GM21737 (cell line): ENCODE measurements around the gene VGLL3.

ENCODE experiments used
- ATAC-seq: cut with Tn5 transposase; IDR thresholded peaks from one replicate; pipeline ENCODE4 v1.9.1; 2021; ENCODE audit warnings: mild to moderate bottlenecking, moderate library complexity; ENCODE audit not compliant: unreplicated experiment

Gene VGLL3

DNA sequence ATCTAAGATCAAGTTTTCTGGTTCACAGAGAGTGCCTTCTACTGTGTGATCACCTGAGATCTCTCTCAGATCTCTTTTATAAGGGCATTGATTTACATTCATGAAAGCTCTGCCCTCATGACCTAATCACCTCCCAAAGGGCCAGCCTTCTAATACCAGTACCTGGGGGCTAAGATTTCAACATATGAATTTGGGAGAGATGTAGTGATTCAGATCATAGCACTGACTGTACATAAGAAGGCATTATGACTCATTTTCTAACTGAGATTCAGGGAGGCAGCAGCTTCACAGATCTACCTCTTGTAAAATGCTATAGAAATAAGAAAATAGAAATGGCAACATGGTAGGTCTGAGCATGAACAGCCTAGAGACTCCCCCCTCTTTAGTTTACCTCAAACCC lies 39.6 kb downstream of the VGLL3 start:
- ATAC-seq = no peak

DNA sequence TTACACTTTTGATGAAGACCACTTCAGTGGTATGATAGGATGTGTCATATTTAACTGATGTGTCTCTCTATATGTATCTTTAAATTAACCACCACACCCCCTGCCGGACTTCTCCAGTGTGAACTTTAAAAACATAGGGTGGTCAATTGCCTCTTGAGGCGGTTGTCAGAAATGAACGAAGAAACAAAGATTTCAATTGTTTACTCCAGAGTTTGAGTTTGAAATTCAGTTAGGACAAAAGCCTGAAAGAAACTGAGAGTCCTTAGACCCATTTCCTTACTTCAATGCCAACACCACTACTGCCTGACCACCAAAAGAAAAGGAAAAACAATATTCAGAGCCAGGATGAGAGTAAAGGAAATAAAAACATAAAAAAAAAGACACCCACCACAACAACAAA lies 40.2 kb downstream of the VGLL3 start:
- no peak for ATAC-seq

DNA sequence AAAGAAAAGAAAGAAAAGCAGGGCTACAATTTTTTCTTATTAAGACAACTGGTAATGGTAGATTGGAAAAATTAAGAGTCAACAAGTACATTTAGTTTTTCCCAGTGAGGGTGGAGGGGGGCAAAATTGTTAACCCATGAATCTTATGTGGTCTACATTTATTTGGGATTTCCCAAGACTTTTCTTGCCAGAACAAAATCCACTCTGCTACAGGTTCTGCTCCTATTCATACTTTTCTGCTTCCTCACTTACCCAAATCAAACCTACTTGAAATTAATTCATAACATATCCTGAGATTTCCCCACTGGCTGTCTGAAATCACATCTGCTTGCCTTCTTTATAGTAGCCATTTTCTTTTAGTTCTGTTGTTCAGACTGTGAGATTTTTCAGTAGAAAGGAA lies 41.1 kb downstream of the VGLL3 start:
- no peak for ATAC-seq

DNA sequence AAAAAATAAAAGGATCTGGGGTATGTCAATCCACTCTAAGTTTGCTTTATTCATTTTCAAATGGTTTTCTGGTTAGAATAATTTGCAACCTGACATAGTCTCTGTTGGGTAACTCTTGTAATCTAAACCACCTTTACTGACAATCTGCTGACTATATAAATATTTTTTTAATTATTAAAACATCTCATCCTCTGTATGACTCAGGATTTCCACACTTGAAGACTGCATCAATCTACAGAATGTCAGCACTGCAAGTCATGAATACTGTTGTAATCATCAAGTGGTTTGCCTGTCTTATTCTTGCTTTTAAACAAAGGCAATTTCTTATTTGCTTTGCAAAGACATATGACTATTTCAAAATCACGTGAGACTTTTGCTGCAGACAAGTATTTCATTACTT lies 42.1 kb downstream of the VGLL3 start:
- no peak for ATAC-seq

DNA sequence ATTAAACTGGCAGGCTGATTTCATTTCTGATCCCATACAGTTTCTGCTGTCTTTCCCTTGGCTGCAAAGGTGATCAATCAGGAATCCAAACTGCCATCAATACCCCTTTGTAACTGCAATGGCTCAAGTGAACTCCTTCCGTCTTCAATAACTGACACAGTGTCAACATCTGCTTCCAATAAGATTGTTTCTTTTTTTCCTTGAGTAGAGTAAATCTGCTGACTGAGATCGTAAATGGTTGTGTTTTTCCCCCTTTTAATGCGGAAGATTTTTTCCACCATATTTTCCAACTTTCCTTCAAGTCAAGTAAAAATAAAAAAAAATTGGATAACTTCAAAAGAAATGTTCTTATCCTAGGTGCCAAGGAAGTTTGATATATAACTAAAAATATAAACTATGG lies 48.7 kb downstream of the VGLL3 start:
- no peak for ATAC-seq

DNA sequence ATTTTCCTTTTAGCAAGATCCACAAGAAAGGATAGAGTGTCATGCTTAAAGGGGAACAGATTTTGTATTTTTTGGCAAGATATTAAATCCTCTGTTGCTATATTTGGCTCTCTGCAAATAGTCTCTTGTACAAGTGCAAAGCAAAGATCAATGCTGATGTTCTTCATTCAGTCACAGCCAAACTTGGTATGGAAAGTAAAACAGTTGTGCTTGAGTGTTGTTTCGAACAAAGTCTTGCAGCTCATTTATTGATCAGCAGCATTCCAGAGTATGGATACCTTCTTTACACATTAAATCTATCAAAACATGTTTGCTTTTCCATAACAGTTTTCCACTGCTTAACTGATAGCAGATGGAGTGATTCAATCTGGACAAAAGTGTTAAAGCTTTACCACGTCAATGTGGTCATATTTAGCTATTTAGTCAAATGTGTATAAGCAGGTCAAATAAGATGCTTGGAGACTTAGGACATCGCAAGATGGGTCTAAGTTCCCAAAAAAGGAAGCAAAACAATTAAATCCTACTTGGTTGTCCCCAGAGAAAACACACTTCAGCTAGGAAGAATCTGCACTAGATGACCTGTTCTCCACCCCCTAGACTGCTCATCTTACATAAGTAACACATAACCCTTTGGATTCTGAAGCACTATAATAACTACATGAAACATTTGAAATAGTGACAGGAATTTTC lies 52.4 kb downstream of the VGLL3 start:
- no peak for ATAC-seq

DNA sequence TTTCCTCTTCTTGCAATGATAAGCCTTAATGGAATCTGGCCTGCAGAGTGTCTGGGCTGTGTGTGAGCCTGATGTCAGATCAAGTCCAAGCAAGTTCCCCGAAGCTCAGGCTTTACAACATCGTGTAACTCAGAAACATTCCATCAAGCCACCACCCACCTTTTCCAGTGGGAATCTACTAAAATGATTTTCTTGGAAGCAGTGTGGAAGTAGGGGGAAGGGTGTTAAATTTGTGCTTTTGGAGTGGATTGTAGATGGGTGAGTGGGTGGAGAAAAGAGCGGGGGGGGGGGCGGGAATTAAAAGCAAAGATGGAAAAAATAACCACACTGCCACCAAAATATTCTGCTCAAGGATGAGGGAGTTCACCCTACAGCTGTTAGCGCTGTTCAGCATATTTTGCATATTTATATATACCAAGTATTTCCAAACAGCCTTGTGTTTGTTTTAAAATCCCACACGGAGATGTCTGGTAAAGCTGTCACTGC lies 53.6 kb downstream of the VGLL3 start:
- no peak for ATAC-seq

DNA sequence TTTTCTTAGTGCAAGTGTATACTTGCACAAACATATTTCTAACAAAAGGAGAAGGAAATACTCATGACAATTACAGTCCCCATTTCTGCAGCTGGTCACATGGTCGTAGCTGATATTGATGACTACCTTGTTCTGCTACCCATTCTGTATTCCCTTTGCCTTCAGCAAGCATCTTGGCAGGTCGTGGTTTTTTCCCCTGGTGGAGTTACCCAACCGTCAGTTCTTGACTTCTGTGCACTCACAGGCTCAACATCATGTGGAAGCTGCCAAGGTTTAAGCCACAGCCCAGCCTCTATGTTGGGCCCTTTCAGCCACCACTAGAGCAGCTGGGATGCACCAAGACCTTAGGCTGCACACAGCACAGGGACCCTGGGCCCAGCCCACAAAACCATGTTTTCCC lies 56.1 kb downstream of the VGLL3 start:
- ATAC-seq = no peak

DNA sequence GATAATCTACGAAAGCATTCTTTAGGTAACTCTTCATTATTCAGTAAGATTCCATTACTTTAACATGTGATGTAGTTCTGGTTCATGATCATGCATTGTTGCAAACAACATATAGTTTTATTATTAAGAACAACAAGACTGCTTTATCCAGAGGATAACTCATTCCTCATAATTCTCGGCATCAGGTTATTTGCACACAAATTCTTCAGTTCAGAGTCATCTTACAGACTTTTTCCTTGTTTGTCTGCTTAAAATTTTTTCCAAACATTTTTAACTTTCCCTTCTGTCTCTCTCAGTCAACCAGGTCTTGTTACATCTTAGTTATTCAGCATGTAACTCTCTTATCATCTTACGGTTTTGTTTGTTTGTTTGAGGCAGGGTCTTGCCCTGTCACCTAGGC lies 60.1 kb downstream of the VGLL3 start:
- ATAC-seq = no peak

DNA sequence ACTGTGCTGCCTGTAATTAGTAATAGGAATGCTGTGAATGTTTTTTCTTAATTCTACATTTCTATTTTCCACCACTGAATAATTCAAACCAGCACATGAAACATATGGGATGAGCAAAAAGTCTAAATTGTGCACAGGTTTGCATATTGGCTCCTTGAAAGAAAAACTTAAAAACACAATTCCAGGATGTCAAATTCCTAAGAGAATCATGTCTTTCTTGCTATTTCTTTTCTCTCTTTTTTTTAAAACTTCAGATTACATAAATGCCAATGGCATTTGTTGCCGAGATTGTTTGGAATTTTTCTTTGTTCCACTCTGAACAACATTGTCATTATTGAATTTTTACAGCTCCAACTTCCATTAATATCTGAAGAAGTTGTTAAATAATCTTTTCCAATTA lies 60.8 kb downstream of the VGLL3 start:
- no peak for ATAC-seq

DNA sequence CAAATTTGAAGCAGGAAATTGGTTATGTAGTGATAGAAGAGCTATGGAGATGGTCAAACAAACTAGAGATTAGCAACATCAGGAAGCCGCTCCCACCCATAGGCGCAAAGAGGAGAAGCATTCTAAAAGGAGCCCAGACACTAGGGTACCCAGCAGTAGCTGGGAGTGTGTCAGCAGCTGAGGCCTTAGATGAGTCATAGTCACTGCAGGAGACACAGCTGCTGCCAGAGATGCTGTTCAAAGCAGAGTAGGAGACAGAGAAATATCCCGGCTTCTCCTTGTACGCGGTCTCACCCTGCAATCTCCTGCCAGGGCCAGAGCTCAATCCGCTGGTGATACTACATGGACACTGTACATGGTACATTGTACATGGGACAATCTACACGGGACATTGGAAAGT lies 61.9 kb downstream of the VGLL3 start:
- ATAC-seq = no peak

DNA sequence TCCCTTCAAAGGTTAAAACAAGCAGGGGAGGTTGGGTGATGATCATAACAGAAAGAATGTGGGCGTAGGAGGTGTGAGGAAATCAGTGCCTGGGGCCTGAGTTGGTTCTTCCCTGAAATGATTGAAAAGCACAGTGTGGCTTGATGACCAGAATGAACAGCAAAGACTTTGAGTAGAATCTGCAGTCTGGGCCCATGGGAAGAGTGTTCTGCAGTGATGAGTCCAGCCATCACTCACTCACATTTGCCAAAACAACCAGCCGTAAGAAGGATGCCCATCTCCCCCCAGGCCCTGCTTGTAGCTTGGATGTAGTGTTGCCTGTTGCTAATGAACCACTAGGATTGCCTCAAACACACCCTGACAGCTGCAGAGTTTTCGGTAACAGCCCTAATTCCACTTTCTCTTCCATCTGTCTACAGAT lies 67.9 kb downstream of the VGLL3 start:
- ATAC-seq = no peak

DNA sequence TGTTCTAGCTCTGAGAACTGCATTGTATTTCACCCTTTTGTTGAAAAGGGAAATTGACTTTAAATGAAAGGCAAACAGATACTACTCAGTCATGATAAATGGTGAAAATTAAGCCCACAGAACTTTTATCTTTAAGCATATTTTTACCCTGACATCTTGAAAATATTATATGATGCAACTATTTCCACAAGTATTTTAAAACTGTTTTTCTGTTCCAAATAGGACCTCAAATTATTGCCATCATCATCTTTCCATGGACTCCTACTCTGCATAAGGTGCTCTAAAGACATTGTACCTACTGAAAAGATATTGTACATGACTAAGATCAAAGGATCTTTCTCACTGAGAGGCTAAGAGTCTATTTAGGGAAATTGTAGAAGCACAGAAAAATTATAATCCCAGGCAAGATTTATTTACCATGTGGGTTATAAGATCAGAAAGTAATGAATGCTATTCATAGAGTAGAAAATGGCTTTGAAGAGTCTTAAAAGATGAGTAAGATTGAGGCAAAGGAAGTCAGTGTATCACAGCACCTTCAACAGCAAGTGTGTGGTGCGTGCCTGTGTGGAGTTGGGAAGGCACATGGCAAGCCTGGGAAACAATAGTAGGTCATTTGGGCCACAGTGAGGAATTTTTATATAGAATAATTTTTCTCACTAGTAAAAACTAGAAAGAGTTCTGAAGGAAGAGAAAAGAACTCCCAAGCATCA lies 68.8 kb downstream of the VGLL3 start:
- no peak for ATAC-seq

DNA sequence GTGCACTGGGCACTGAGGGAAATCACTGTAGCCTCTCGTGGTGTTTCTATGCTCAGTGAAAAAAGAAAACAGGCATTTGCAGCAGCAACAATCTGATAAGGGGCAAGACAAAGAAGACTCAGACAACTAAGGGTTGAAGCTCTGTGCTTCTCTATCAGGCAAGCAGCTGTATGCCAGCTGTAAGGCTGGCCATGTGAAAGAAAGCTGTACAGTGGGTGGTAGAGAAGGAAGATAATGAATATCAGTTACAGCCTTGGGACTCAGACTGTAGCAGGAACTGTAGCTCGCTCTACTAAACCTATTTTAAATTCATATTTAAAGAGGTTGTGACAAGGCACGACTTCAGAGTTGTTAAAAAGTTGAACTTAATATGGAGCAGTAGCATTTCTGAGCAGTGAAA lies 76.3 kb downstream of the VGLL3 start:
- no peak for ATAC-seq

DNA sequence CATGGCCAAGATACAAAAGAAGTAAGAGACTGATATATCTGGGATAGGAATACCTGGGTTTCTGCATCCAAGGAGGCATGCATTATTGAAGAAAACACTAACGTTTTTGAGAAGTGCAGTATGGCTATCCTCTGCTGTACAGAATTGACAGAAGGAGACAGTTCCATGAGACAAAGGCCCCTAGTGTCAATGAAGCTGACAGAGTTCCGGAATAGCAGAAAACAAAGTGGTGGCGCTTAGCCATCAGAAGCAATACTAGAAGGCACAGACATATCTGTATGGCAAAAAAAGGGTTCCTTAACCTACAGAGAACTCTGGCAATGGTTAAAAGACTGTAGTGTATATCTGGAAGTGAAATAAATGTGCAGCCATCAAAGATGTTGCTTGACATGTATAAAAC lies 77.8 kb downstream of the VGLL3 start:
- ATAC-seq = no peak

DNA sequence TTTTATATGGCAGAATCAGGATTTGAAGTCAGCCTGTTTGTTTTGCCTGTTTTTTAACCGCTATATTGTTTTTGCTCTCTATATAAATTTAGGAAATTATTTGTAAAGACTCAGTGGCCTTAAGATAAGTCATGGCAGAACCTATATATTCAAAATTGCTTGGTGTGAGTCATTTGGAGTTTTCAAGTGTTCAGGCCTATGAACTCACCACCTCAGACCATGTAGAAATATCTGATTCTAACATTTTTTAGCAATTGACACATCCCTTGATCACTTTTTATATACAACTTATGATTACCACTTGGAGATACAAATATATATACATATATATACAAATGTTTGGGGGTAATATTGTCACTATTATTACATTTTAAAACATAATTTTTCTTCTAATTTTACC lies 95.7 kb downstream of the VGLL3 start:
- no peak for ATAC-seq

DNA sequence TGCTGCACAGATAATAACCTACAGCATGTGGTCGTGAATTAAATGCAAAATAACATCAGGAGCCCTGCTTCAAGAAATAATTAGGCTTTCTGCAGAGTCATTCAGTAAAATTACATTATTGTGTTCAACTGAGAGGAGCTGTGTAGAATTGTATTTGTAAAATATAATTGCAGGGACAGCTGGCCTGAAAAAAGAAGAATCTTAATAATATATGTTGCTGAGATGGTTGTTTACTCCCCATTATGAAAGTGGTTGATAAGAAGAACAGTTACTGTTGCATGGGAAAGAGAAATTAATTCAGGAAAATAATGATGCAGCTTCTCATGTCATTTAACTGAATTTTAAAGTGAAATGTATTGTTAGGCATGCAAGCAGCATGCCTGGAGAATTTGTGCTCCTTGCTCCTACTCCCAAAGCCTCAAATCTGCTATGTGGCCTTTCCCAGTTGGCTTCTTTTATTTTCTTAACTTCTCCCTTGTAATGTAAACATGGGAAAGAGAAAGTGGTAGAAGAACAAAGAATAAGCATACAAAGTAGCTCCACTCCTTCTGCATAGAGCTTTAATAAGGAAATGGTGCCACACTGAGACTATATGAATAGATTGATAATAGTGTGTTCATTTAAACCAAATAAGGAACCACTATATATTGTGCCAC lies 100.1 kb downstream of the VGLL3 start:
- no peak for ATAC-seq
